Heart right ventricle (tissue), 16 donors: Measurements from ENCODE around the gene PPP1R26. TPM values are rescaled to one million over a fixed set of nuclear protein-coding genes. Genes with fewer than 3 reads are reported as not detected.
"Not testable (repeated sequence)": the region's sequence is repeated elsewhere in the genome, so short reads cannot be mapped to it uniquely, and the experiment has no call there.

ENCODE experiments used
- ATAC-seq, 8 donors: fragments of 200-7000 bp; cut with Tn5 transposase; one replicate each; pipeline ENCODE4 v1.9.1; 2020; ENCODE audit warnings: mild to moderate bottlenecking in 8 of 8, moderate library complexity in 8 of 8, moderate number of reproducible peaks in 1 of 8
- DNase-seq, 2 donors: peaks; one replicate each; pipeline ENCODE4 v3.0.0-alpha.2; 2020
- H3K27ac ChIP-seq, 10 donors: fragments of 200-600 bp; sonication (generic) in 2 of 10; one replicate each; pipeline versions ENCODE4 v1.5.0 to v1.8.0; 2020 to 2022; ENCODE audit warnings: mild to moderate bottlenecking in 3 of 10
- H3K27me3 ChIP-seq, 7 donors: fragments of 200-600 bp; one replicate each; pipeline ENCODE4 v1.8.0; 2021 to 2022; ENCODE audit warnings: mild to moderate bottlenecking in 2 of 7
- H3K36me3 ChIP-seq, 9 donors: fragments of 200-600 bp; sonication (generic) in 1 of 9; one replicate each; pipeline versions ENCODE4 v1.5.0 to v1.8.0; 2020 to 2022; ENCODE audit warnings: mild to moderate bottlenecking in 2 of 9
- H3K4me1 ChIP-seq, 9 donors: fragments of 200-600 bp; sonication (generic) in 1 of 9; one replicate each; pipeline versions ENCODE4 v1.5.0 to v1.8.0; 2020 to 2022; ENCODE audit warnings: mild to moderate bottlenecking in 4 of 9
- H3K4me3 ChIP-seq, 10 donors: fragments of 200-600 bp; sonication (generic) in 2 of 10; one replicate each; pipeline versions ENCODE4 v1.5.0 to v1.8.0; 2020 to 2022; ENCODE audit warnings: mild to moderate bottlenecking in 7 of 10, moderate library complexity in 2 of 10
- H3K9me3 ChIP-seq, 11 donors: fragments of 200-600 bp in 10 of 11; sonication (generic) in 2 of 11; one replicate each; pipeline versions ENCODE4 v1.5.0 to v1.8.0; 2013 to 2022; ENCODE audit warnings: mild to moderate bottlenecking in 2 of 11, control low read depth in 1 of 11, moderate library complexity in 1 of 11
- CTCF ChIP-seq, 9 donors: fragments of 200-600 bp; sonication (generic) in 2 of 9; IDR thresholded peaks; one replicate each; pipeline versions ENCODE4 v1.5.0 to v1.8.0; 2021 to 2022; ENCODE audit warnings: antibody characterized with exemption in 9 of 9, mild to moderate bottlenecking in 5 of 9, moderate library complexity in 1 of 9
- WGBS, 2 donors: extraction: QIAGEN DNeasy Blood & Tissue Kit; methylation state at CpG; one replicate each; pipeline ENCODE4 v1.1.7; 2013; ENCODE audit warnings: inconsistent platforms in 1 of 2; 5-methylcytosine and 5-hydroxymethylcytosine counted together
- intact Hi-C, 10 donors: fragments of 100-400 bp; cut with DNase I; formaldehyde crosslinking; loops; one replicate each; pipeline versions ENCODE4 v1.11.1 to v1.14.2; 2022
- long read RNA-seq, 3 donors: library from polyadenylated mRNA; unstranded; transcript quantifications; one replicate each; pipeline ENCODE4 v2.0.0, GENCODE V29; 2020 to 2021
- polyA plus RNA-seq, 2 donors: library from polyadenylated mRNA; stranded (reverse); fragments of 200-250 nt; gene quantifications; one replicate each; pipeline ENCODE4 v1.2.3, GENCODE V29; 2013
- total RNA-seq, 10 donors: library from RNA; stranded (reverse); fragmentation: NEBNext Ultra II Directional in 3 of 10; extraction: Animal tissue kit (Norgen Biotek cat#: 25700) in 3 of 10; gene quantifications; one replicate each; pipeline versions ENCODE4 v1.2.1 to v1.2.4, GENCODE V29; 2021 to 2023
- donor health status: Arrhythmogenic right ventricular cardiomyopathy.
- donor health status: ischemic (EF 13 %, LVEDD 7.1; RV severe dilation, severe dysfunction).
- donor health status: healthy with polysubstance abuse.
- donor health status: DM: no; HTN: yes; CAD: no.
- donor health status: DM: no; HTN: no; CAD: no.
- donor health status: ischemic (EF 25% LVEDD 6.9; RV normal size, moderate dysfunction).
- donor health status: ischemic (EF 25% LVEDD 5.7; RV mildly dilated, moderate dysfunction).
- donor health status: healthy.
- donor health status: DM: yes; HTN: yes; CAD: no.
- donor health status: Ischemic cardiomyopathy.
- donor health status: ischemic (EF 35%, LVEDD 5.7; RV mildly dilated, moderate dysfunction).
- donor health status: nonischemic (EF 11% LVEDD 7.7; RV severe dilation, severe dysfunction).
- donor health status: DM: yes; HTN: yes; CAD: no.
- donor health status: PGD.
- donor health status: ischemic (EF 29% LVEDD 5.4; RV normal size, mild dysfunction).
- donor health status: nonischemic (EF 23%, LVEDD 6.1; RV moderate dilation, normal function).

Gene PPP1R26
- 10 to 100 TPM; 17.8 to 26.7 (median 20.8) TPM for total RNA-seq
- polyA plus RNA-seq = 1 to 10 TPM; 7.5 to 8.9 TPM
- long read RNA-seq, donor 1, full-length matches to known transcripts = 47 of 55 reads
- long read RNA-seq, donor 1, partial matches to known transcripts = 3 of 55 reads
- long read RNA-seq, donor 1, other reads (novel, unspliced or antisense) = 5 of 55 reads
- long read RNA-seq, donor 2, full-length matches to known transcripts = 46 of 53 reads
- long read RNA-seq, donor 2, partial matches to known transcripts = 6 of 53 reads
- long read RNA-seq, donor 2, other reads (novel, unspliced or antisense) = 1 of 53 reads
- long read RNA-seq, donor 3, full-length matches to known transcripts = 32 of 40 reads
- long read RNA-seq, donor 3, partial matches to known transcripts = 2 of 40 reads
- long read RNA-seq, donor 3, other reads (novel, unspliced or antisense) = 6 of 40 reads

- peaks cover 0 to 17% (median 7%) of the 10 kb centered on the region in 9 donors for H3K36me3 ChIP-seq
- H3K4me1 ChIP-seq = peaks cover 5 to 29% (median 15%) of the 10 kb centered on the region in 9 donors
- intact Hi-C loops = no loop called here
- WGBS, 2 donors = 1 to 2% methylated on average over 20 to 90 of the region's 103 CpGs
- H3K9me3 ChIP-seq = no peaks in the 10 kb centered on the region
- peak within 1 kb of the TSS; percentile 48 to 90 (median 78) for H3K27ac ChIP-seq
- H3K27me3 ChIP-seq = peaks cover 0 to 25% (median 0%) of the 10 kb centered on the region in 7 donors
- TF ChIP-seq CTCF (IDR thresholded peaks at IDR 0.05) = no peak
- peak within 1 kb of the TSS; percentile 71 to 100 (median 87) for H3K4me3 ChIP-seq
- DNase-seq = peak; percentile 34 to 49
- peak in 6 of 8 donors; percentile 22 to 68 (median 52) for ATAC-seq
Measured at GRCh38 chr9:135479469-135480052, at the start of gene PPP1R26. Gene PPP1R26, plus strand, starts transcription at chr9:135479782. Its CDS starts 4,729 bp downstream, at chr9:135484511.

- DNase-seq (no peak), ATAC-seq (no peak)
- H3K36me3 ChIP-seq = no peaks in the 10 kb centered on the region
- no peak overlapping the region for H3K27ac ChIP-seq
- intact Hi-C loops = no loop called here
- H3K27me3 ChIP-seq = peaks cover 0 to 4% (median 0%) of the 10 kb centered on the region in 7 donors
- 92 to 96% methylated on average over 4 of the region's 4 CpGs for WGBS, 2 donors
- no peak for TF ChIP-seq CTCF (IDR thresholded peaks at IDR 0.05)
- no peak overlapping the region for H3K4me3 ChIP-seq
- peaks cover 0 to 21% (median 0%) of the 10 kb centered on the region in 11 donors for H3K9me3 ChIP-seq
- H3K4me1 ChIP-seq = peaks cover 0 to 18% (median 13%) of the 10 kb centered on the region in 9 donors
Measured at GRCh38 chr9:135437259-135437658, 42.3 kb upstream of the PPP1R26 start.

GRCh38 chr9:135437696-135438095 is 41.9 kb upstream of the PPP1R26 start:
- H3K4me3 ChIP-seq, DNase-seq, intact Hi-C loops, ATAC-seq, H3K27me3 ChIP-seq, H3K27ac ChIP-seq, H3K36me3 ChIP-seq: not testable (repeated sequence)
- H3K9me3 ChIP-seq = peaks cover 0 to 21% (median 0%) of the 10 kb centered on the region in 11 donors
- WGBS, 2 donors = 91 to 95% methylated on average over 11 of the region's 11 CpGs
- peaks cover 0 to 19% (median 13%) of the 10 kb centered on the region in 9 donors for H3K4me1 ChIP-seq

GRCh38 chr9:135438581-135439232 is 40.9 kb upstream of the PPP1R26 start:
- H3K27ac ChIP-seq, H3K4me3 ChIP-seq, intact Hi-C loops, ATAC-seq, DNase-seq, H3K36me3 ChIP-seq: not testable (repeated sequence)
- peaks cover 0 to 13% (median 4%) of the 10 kb centered on the region in 7 donors for H3K27me3 ChIP-seq
- peaks cover 0 to 21% (median 0%) of the 10 kb centered on the region in 11 donors for H3K9me3 ChIP-seq
- WGBS, 2 donors = 81 to 83% methylated on average over 14 of the region's 14 CpGs
- H3K4me1 ChIP-seq = peaks cover 0 to 19% (median 13%) of the 10 kb centered on the region in 9 donors

- intact Hi-C loops, DNase-seq, H3K27ac ChIP-seq, H3K4me3 ChIP-seq, H3K36me3 ChIP-seq, ATAC-seq: not testable (repeated sequence)
- Histone ChIP-seq H3K27me3 (peaks cover 0 to 18% (median 10%) of the 10 kb centered on the region in 7 donors), H3K4me1 (peaks cover 0 to 19% (median 13%) of the 10 kb centered on the region in 9 donors), H3K9me3 (peaks cover 0 to 21% (median 0%) of the 10 kb centered on the region in 11 donors)
- 79 to 83% methylated on average over 7 of the region's 7 CpGs for WGBS, 2 donors
Measured at GRCh38 chr9:135439514-135439913, 40.1 kb upstream of the PPP1R26 start.
